ENCODE data around the gene NKTR. TPM values are rescaled to one million over a fixed set of nuclear protein-coding genes. Genes with fewer than 3 reads are reported as not detected.

Gene NKTR
- total RNA-seq = 40.3 and 61.4 TPM in 2 replicates

DNA sequence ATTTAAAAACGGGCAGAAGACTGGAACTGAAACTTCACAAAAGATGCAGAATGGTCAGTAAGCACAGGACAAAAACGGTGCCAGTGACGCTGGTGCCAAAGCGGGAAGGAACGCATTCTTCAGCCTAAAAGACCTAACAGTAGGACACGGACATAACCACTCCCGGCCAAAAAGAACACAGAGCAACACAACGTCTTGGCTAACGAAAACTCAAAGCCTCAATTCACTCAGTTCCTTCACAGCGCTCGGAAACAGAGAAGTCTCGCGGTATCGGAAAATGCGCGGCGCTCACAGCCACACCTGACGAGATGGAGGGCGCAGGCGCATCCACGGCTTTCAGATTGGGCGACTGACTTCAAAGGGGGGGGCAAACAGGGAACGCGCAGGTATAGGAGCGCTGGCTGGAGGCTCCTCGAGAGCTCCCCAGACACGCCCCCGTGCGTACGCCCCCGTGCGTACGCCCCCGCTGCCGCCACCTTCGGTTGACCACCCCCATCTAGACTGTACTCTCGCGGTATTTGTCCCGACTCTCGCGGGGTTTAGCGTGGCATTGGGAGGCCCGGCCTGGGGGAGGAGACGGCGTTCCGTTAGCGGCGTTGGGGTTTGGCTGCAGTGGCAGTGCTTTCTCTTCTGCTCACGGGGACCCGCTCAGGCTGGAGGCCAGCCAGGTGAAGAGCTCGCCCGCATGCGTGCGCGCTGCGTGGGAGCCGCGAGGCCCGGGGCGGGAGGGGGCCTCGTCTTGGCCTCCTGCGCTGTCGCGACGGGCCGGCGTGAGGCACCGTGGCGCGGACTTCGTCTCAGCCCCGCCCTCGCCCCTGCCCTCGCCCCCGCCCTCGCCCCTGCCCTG, at the start of gene NKTR:
Gene NKTR, plus strand, starts transcription at position 576 of the 847 bp plus-strand sequence. CDS start 321 bp downstream, outside the sequence.

DNA sequence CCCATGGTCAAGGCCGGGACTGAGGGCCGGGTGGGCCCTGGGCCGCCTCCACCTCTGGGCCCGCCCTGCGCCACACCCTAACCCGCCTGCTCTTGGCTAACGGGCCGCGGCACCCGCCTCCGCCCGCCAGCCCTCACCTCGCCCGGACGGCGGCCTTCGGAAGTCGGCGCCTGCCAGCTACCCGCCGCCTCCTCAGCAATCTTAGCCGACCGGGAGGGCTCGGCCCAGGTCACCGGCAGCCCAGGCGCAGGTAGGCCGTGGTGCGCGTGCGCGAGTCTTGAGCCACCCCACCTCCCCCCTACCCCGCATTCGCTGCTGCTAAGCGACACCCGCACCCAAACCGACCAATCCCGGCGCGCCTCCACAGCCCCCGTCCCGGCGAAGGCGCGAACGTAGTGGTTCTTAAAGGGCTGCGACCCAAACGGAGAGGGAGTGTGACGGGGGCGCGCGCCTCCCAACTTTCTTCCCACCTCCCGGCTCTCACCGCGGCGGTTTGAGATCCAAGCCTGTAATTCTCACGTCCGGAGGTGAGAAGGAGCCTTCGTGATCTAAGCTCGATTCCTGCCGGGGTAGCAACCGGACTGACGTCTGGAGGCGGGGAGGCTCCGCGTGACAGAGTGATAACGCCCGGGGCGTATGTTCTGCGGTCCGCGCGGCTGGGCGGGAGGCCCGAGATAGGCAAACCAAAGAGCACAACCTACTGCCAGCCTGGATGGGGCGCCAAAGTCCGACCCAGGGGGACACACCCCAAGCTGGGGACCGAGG, 18.6 kb upstream of the NKTR start, which contains the start of gene SEC22C:
Gene SEC22C, minus strand, starts transcription at position 259 of the 765 bp plus-strand sequence. CDS start 12,921 bp downstream, outside the sequence.

DNA sequence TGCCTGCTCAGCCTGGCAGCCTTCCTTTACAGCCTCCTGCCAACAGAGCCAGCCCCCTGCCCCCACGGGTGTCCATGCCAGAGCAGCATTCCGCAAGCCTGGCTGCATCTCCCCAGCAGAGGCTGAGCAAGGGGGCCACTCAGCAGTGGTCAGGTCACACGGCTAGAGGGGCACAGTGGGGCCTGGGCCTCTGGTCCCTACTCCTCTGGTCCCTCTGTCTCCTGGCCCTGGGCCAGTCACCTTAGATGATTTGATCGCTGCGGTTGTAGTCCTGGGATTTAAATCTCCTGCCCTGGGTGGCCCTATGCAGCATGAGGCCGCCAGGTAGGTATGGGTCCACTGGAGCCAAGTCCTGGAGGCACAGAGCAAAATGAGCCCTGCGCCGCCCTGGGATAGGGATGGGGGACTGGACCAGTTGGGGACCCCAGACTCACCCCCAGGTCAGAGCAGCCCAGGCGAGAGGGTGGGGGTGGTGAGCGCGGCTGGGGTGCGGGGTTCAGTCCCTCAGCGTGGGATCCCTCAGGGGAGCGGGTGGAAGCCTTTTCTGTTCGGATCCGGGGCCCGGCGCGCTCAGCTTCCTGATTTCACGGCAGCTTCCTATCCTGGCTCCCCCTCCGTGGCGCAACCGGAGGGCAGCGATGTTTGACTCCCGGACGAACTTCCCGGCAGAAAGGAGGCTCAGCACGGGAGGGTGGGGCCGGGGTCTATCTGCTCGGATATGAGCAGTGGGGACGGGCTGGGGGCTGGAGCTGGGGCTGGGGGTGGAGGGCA, 53.3 kb downstream of the NKTR start, which contains the start of gene ZBTB47:
Gene ZBTB47, plus strand, starts transcription at position 138 of the 771 bp plus-strand sequence. CDS start 4,659 bp downstream, outside the sequence.

DNA sequence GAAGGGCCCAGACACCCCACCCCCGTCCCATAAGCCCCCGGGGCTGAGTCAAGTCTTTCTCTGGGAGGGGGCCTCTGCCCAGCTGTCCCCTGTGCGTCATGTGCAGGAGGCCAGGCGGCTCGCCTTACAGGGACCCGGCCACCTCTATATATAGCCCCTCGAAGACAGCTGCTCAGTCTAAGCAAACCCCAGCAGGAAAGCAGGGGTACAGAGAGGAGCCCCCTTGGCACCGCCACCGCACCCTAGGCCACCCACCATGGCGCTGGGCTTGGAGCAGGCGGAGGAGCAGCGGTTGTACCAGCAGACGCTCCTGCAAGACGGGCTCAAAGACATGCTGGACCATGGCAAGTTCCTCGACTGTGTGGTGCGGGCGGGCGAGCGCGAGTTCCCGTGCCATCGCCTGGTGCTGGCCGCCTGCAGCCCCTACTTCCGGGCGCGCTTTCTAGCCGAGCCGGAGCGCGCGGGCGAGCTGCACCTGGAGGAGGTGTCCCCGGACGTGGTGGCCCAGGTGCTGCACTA, 84.9 kb downstream of the NKTR start, which contains the start of gene KLHL40:
Gene KLHL40, plus strand, starts transcription at position 175 of the 519 bp plus-strand sequence. Its CDS starts 82 bp downstream, at position 257.

Other genes with a start within 250 kb of the NKTR start
- not detected in 2 replicates for gene LYZL4, start 190.1 kb upstream of the NKTR start, total RNA-seq
- gene VIPR1, start 98.0 kb upstream of the NKTR start, total RNA-seq = 0.32 and 0.46 TPM in 2 replicates
- gene SEC22C, start 18.7 kb upstream of the NKTR start, total RNA-seq = 67.2 and 101 TPM in 2 replicates
- gene SS18L2, start 9.8 kb upstream of the NKTR start, total RNA-seq = 39.6 and 49.7 TPM in 2 replicates
- 12.2 and 13.6 TPM in 2 replicates for gene ZBTB47, start 53.0 kb downstream of the NKTR start, total RNA-seq
- gene KLHL40, start 84.9 kb downstream of the NKTR start, total RNA-seq = not detected in 2 replicates
- not detected in 2 replicates for gene HHATL, start 102.1 kb downstream of the NKTR start, total RNA-seq
- 1.3 TPM in 1 of 2 replicates, not detected in the other for gene CCDC13, start 172.6 kb downstream of the NKTR start, total RNA-seq
- 193 and 197 TPM in 2 replicates for gene HIGD1A, start 203.8 kb downstream of the NKTR start, total RNA-seq
- gene ACKR2, start 208.8 kb downstream of the NKTR start, total RNA-seq = not detected in 2 replicates